Neural cell (in vitro differentiated cells): ENCODE measurements around the gene BCHE. TPM values are rescaled to one million over a fixed set of nuclear protein-coding genes. Genes with fewer than 3 reads are reported as not detected.

ENCODE experiments used
- H2AFZ ChIP-seq: fragments of 200-600, 300-800 bp; sonication (generic), shearing (Covaris generic); 2 replicates; pipeline ENCODE4 v1.6.0; 2014; ENCODE audit warnings: low read depth, mild to moderate bottlenecking, antibody characterized with exemption, low read length, moderate library complexity
- H3F3A ChIP-seq: fragments of 200-600 bp; shearing (Covaris generic); 2 replicates; pipeline ENCODE4 v1.6.1; 2016; ENCODE audit warnings: mild to moderate bottlenecking, moderate library complexity, mixed read lengths, antibody characterized with exemption, low read length; ENCODE audit not compliant: insufficient read depth, poor library complexity, severe bottlenecking
- H3K27ac ChIP-seq: fragments of 200-600, 300-800 bp; sonication (generic), shearing (Covaris generic); 2 replicates; pipeline ENCODE4 v1.5.1; 2014; ENCODE audit warnings: mild to moderate bottlenecking, low read length, moderate library complexity
- H3K27me3 ChIP-seq: fragments of 300-800, 200-600 bp; sonication (generic), shearing (Covaris generic); 2 replicates; pipeline ENCODE4 v1.6.0; 2014; ENCODE audit warnings: mild to moderate bottlenecking, low read depth, low read length, moderate library complexity; ENCODE audit not compliant: insufficient read depth
- H3K36me3 ChIP-seq: fragments of 300-800, 200-600 bp; sonication (generic), shearing (Covaris generic); 2 replicates; pipeline ENCODE4 v1.5.1; 2014; ENCODE audit warnings: mild to moderate bottlenecking, antibody characterized with exemption, low read length, moderate library complexity; ENCODE audit not compliant: insufficient read depth
- H3K4me2 ChIP-seq: fragments of 300-800, 200-600 bp; sonication (generic), shearing (Covaris generic); 2 replicates; pipeline ENCODE4 v1.6.0; 2014; ENCODE audit warnings: mild to moderate bottlenecking, low read length
- H3K4me3 ChIP-seq: fragments of 300-800, 200-600 bp; sonication (generic), shearing (Covaris generic); 2 replicates; pipeline ENCODE4 v1.5.1; 2014; ENCODE audit warnings: mild to moderate bottlenecking, low read length, moderate library complexity
- H3K79me2 ChIP-seq: fragments of 200-600 bp; shearing (Covaris generic); replicated peaks from 2 replicates; pipeline ENCODE4 v1.6.0; 2014; ENCODE audit warnings: mild to moderate bottlenecking, low read length, moderate library complexity; ENCODE audit not compliant: insufficient read depth
- H3K9ac ChIP-seq: fragments of 300-800, 200-600 bp; sonication (generic), shearing (Covaris generic); 2 replicates; pipeline ENCODE4 v1.6.1; 2016; ENCODE audit warnings: mild to moderate bottlenecking, low read length, mixed read lengths
- H3K9me2 ChIP-seq: fragments of 200-600 bp; shearing (Covaris generic); 2 replicates; pipeline ENCODE4 v1.6.1; 2016; ENCODE audit warnings: mild to moderate bottlenecking, low read length, mixed read lengths; ENCODE audit not compliant: insufficient read depth
- H3K9me3 ChIP-seq: fragments of 200-600, 300-800 bp; sonication (generic), shearing (Covaris generic); 2 replicates; pipeline ENCODE4 v1.6.1; 2016; ENCODE audit warnings: mild to moderate bottlenecking, mixed run types, low read length, moderate library complexity, mixed read lengths
- H4K20me1 ChIP-seq: fragments of 200-600 bp; shearing (Covaris generic); 2 replicates; pipeline ENCODE4 v1.6.1; 2016; ENCODE audit warnings: mild to moderate bottlenecking, mixed run types; ENCODE audit not compliant: insufficient read depth
- CTCF ChIP-seq: fragments of 450-650 bp; IDR thresholded peaks from 2 replicates; pipeline ENCODE4 v1.5.1; 2014; ENCODE audit warnings: antibody characterized with exemption, mild to moderate bottlenecking, moderate library complexity; ENCODE audit not compliant: poor library complexity, severe bottlenecking
- EP300 ChIP-seq: fragments of 450-650 bp; conservative IDR thresholded peaks from 2 replicates; pipeline ENCODE4 v1.6.1; 2014; ENCODE audit warnings: antibody characterized with exemption, mild to moderate bottlenecking, moderate library complexity; ENCODE audit not compliant: poor library complexity, severe bottlenecking
- EZH2 ChIP-seq: fragments of 200-600, 300-800 bp; shearing (Covaris generic), sonication (generic); IDR thresholded peaks from 2 replicates; pipeline ENCODE4 v1.6.1; 2014; ENCODE audit warnings: antibody characterized with exemption, low read length, borderline replicate concordance, mild to moderate bottlenecking; ENCODE audit not compliant: insufficient read depth, poor library complexity, severe bottlenecking
- MXI1 ChIP-seq: fragments of 450-650 bp; conservative IDR thresholded peaks from 2 replicates; pipeline ENCODE4 v1.6.1; 2014; ENCODE audit warnings: antibody characterized with exemption, mild to moderate bottlenecking; ENCODE audit not compliant: poor library complexity, severe bottlenecking
- POLR2AphosphoS5 ChIP-seq: IDR thresholded peaks from 2 replicates; pipeline ENCODE4 v1.6.1; 2012
- RAD21 ChIP-seq: fragments of 450-650 bp; conservative IDR thresholded peaks from 2 replicates; pipeline ENCODE4 v1.6.1; 2014; ENCODE audit warnings: antibody characterized with exemption, mild to moderate bottlenecking, moderate library complexity
- REST ChIP-seq: IDR thresholded peaks from 2 replicates; pipeline ENCODE4 v1.6.1; 2012; ENCODE audit warnings: borderline replicate concordance
- SMC3 ChIP-seq: fragments of 450-650 bp; conservative IDR thresholded peaks from 2 replicates; pipeline ENCODE4 v1.6.1; 2014; ENCODE audit warnings: antibody characterized with exemption, mild to moderate bottlenecking, moderate library complexity; ENCODE audit not compliant: poor library complexity
- TAF1 ChIP-seq: IDR thresholded peaks from 2 replicates; pipeline ENCODE4 v1.6.1; 2012; ENCODE audit warnings: low read depth
- polyA plus RNA-seq: library from polyadenylated mRNA; depleted of rRNA; stranded (reverse); fragments of >200 nt; gene quantifications from 2 replicates; pipeline ENCODE4 v1.2.3, GENCODE V29; 2014

BCHE gene
- polyA plus RNA-seq, 1 donor from 2014 or later = 2.6 TPM

GRCh38 chr3:165846056-165846455 is 8.8 kb upstream of the BCHE start:
- Histone ChIP-seq H3F3A (no peaks in the 10 kb centered on the region), H3K79me2 (no peaks in the 10 kb centered on the region), H3K4me3 (no peak overlapping the region), H3K27me3 (no peaks in the 10 kb centered on the region), H2AFZ (no peak overlapping the region), H3K9me2 (no peaks in the 10 kb centered on the region), H3K36me3 (no peaks in the 10 kb centered on the region), H4K20me1 (no peaks in the 10 kb centered on the region), H3K27ac (no peak overlapping the region), H3K4me2 (no peak overlapping the region), H3K9me3 (no peaks in the 10 kb centered on the region), H3K9ac (no peak overlapping the region)
- TF ChIP-seq EZH2 (no peak), REST (no peak), CTCF (no peak), TAF1 (no peak), POLR2AphosphoS5 (no peak), SMC3 (no peak), RAD21 (no peak), MXI1 (no peak), EP300 (no peak)

- H3K9ac ChIP-seq = no peak overlapping the region
- no peaks in the 10 kb centered on the region for H3K36me3 ChIP-seq
- H3F3A ChIP-seq = no peaks in the 10 kb centered on the region
- no peaks in the 10 kb centered on the region for H3K9me2 ChIP-seq
- TF ChIP-seq EZH2 (no peak), RAD21 (no peak), SMC3 (no peak), REST (no peak), POLR2AphosphoS5 (no peak), MXI1 (no peak), EP300 (no peak), TAF1 (no peak), CTCF (no peak)
- no peak overlapping the region for H3K4me3 ChIP-seq
- no peaks in the 10 kb centered on the region for H3K79me2 ChIP-seq
- H3K9me3 ChIP-seq = no peaks in the 10 kb centered on the region
- no peak overlapping the region for H2AFZ ChIP-seq
- H4K20me1 ChIP-seq = no peaks in the 10 kb centered on the region
- no peak overlapping the region for H3K4me2 ChIP-seq
- no peak overlapping the region for H3K27ac ChIP-seq
- no peaks in the 10 kb centered on the region for H3K27me3 ChIP-seq
These were observed 2.3 kb upstream of the BCHE start for GRCh38 chr3:165839296-165840076.
